HCT116 (cell line): ENCODE measurements around the gene C4BPB. TPM values are rescaled to one million over a fixed set of nuclear protein-coding genes. Genes with fewer than 3 reads are reported as not detected.

ENCODE experiments used
- ATAC-seq: fragments of 200-7000 bp; cut with Tn5 transposase; 2 replicates; pipeline ENCODE4 v1.9.1; 2020; ENCODE audit warnings: mild to moderate bottlenecking, moderate library complexity
- BruUV-seq: library from RNA; stranded (reverse); fragments of 400-500 nt; replicated peaks from 2 replicates; lab custom pipeline; 2021; lab: Mats Ljungman, UMichigan
- CTCF ChIA-PET: fragments of 300-600 bp; sonication (Branson Sonifier 250); formaldehyde crosslinking; loops from one replicate; lab custom pipeline; 2021; ENCODE audit warnings: antibody characterized with exemption; lab: Charles Lee
- POLR2A ChIA-PET: fragments of 300-600, 350-600 bp; sonication (Branson Sonifier 250); formaldehyde crosslinking; loops from one replicate; lab custom pipeline; 2021; ENCODE audit warnings: antibody characterized with exemption; lab: Charles Lee
- RAD21 ChIA-PET, 2 experiments: fragments of 300-600 bp; sonication (Branson Sonifier 250); formaldehyde crosslinking; loops; one replicate each; lab custom pipeline; 2023; ENCODE audit warnings: low total read pairs in 2 of 2; ENCODE audit not compliant: uncharacterized antibody in 2 of 2, unreplicated experiment in 2 of 2, low non-redundant PET in 1 of 2; lab: Charles Lee
- DNase-seq: peaks from one replicate; pipeline ENCODE4 v3.0.0-alpha.2; 2010; ENCODE audit warnings: low read depth, low spot score
- H2AFZ ChIP-seq: fragments of 200-600 bp; shearing (Covaris generic), sonication (generic); 2 replicates; pipeline ENCODE4 v1.6.1; 2017; ENCODE audit warnings: low read depth, mixed run types, mixed read lengths, antibody characterized with exemption, low read length; ENCODE audit not compliant: poor library complexity, severe bottlenecking
- H3K27ac ChIP-seq: 2 replicates; pipeline ENCODE4 v1.5.1; 2012; ENCODE audit warnings: low read depth, low read length
- H3K27me3 ChIP-seq: fragments of 200-600 bp; sonication (generic); 2 replicates; pipeline ENCODE4 v1.6.1; 2016; ENCODE audit warnings: mixed run types, low read length, mixed read lengths; ENCODE audit not compliant: insufficient read depth
- H3K36me3 ChIP-seq, 2 experiments: fragments of 200-500 bp in 1 of 2; fragments of 200-600 bp in 1 of 2; sonication (Bioruptor generic) in 1 of 2; sonication (generic) in 1 of 2; 2 replicates each; pipeline versions ENCODE4 v1.5.1 to v1.6.1; 2014 to 2016; ENCODE audit warnings: low read length in 2 of 2, inconsistent platforms in 1 of 2, mixed read lengths in 1 of 2, mixed run types in 1 of 2; ENCODE audit not compliant: insufficient read depth in 2 of 2, control insufficient read depth in 1 of 2
- H3K4me1 ChIP-seq, 2 experiments: fragments of 200-600 bp in 1 of 2; sonication (generic) in 1 of 2; 2 replicates each; pipeline versions ENCODE4 v1.5.1 to v1.6.1; 2012 to 2017; ENCODE audit warnings: low read length in 2 of 2, inconsistent platforms in 1 of 2, mild to moderate bottlenecking in 1 of 2, mixed read lengths in 1 of 2, mixed run types in 1 of 2, moderate library complexity in 1 of 2; ENCODE audit not compliant: insufficient read depth in 2 of 2, control insufficient read depth in 1 of 2
- H3K4me2 ChIP-seq: fragments of 200-600 bp; sonication (generic); 2 replicates; pipeline ENCODE4 v1.6.1; 2017; ENCODE audit warnings: mixed run types, low read length, mixed read lengths
- H3K4me3 ChIP-seq, 2 experiments: fragments of 200-600 bp in 1 of 2; sonication (generic) in 1 of 2; replicated peaks in 1 of 2; 2 replicates each; pipeline ENCODE4 v1.5.1; 2011 to 2016; ENCODE audit warnings: low read length in 2 of 2, control low read depth in 1 of 2, low read depth in 1 of 2, mild to moderate bottlenecking in 1 of 2, mixed read lengths in 1 of 2, mixed run types in 1 of 2
- H3K79me2 ChIP-seq: fragments of 200-600 bp; sonication (generic); 2 replicates; pipeline ENCODE4 v1.6.1; 2017; ENCODE audit warnings: mild to moderate bottlenecking, mixed run types, low read length, moderate library complexity, mixed read lengths; ENCODE audit not compliant: insufficient read depth
- H3K9ac ChIP-seq: fragments of 200-600 bp; sonication (generic); 2 replicates; pipeline ENCODE4 v1.6.1; 2016; ENCODE audit warnings: low read length, mixed read lengths
- H3K9me2 ChIP-seq: fragments of 200-600 bp; sonication (generic), shearing (Covaris generic); 2 replicates; pipeline ENCODE4 v1.6.1; 2017; ENCODE audit warnings: mixed run types, mild to moderate bottlenecking, moderate library complexity; ENCODE audit not compliant: insufficient read depth
- H3K9me3 ChIP-seq, 2 experiments: fragments of 200-500 bp in 1 of 2; fragments of 200-600 bp in 1 of 2; sonication (Bioruptor generic) in 1 of 2; sonication (generic) in 1 of 2; 2 replicates each; pipeline ENCODE4 v1.6.1; 2014 to 2017; ENCODE audit warnings: low read length in 2 of 2, mixed read lengths in 2 of 2, inconsistent platforms in 1 of 2, low read depth in 1 of 2, mild to moderate bottlenecking in 1 of 2, mixed run types in 1 of 2, moderate library complexity in 1 of 2; ENCODE audit not compliant: control insufficient read depth in 1 of 2, insufficient read depth in 1 of 2
- H4K20me1 ChIP-seq: fragments of 200-600 bp; sonication (generic), shearing (Covaris generic); 2 replicates; pipeline ENCODE4 v1.6.1; 2017; ENCODE audit warnings: mixed run types, mild to moderate bottlenecking, moderate library complexity; ENCODE audit not compliant: insufficient read depth
- MAX ChIP-seq: IDR thresholded peaks from 2 replicates; pipeline ENCODE4 v1.6.1; 2012
- SIN3A ChIP-seq: IDR thresholded peaks from 2 replicates; pipeline ENCODE4 v1.6.1; 2012; ENCODE audit warnings: low read depth
- SP1 ChIP-seq: IDR thresholded peaks from 2 replicates; pipeline ENCODE4 v1.6.1; 2012; ENCODE audit warnings: low read depth
- ZFX ChIP-seq: fragments of 450-650 bp; IDR thresholded peaks from 2 replicates; pipeline ENCODE4 v1.6.1; 2017
- intact Hi-C: fragments of 100-400 bp; cut with micrococcal nuclease; formaldehyde crosslinking; loops from 2 replicates; pipeline ENCODE4 v1.10.0; 2022
- total RNA-seq: library from RNA; stranded (reverse); gene quantifications from one replicate; pipeline ENCODE4 v1.2.1, GENCODE V29; 2021; ENCODE audit not compliant: unreplicated experiment
- TF ChIP-seq, protein P1 (sequence below), 3 experiments: fragments of 200-600 bp in 1 of 3; sonication (generic) in 1 of 3; IDR thresholded peaks in 2 of 3; conservative IDR thresholded peaks in 1 of 3; 2 replicates each; pipeline ENCODE4 v1.5.1; 2012 to 2017; ENCODE audit warnings: low read depth in 2 of 3, low read length in 2 of 3, antibody characterized with exemption in 1 of 3, borderline replicate concordance in 1 of 3, control low read depth in 1 of 3, mild to moderate bottlenecking in 1 of 3, mixed read lengths in 1 of 3, mixed run types in 1 of 3, moderate library complexity in 1 of 3; ENCODE audit not compliant: insufficient read depth in 1 of 3
- TF ChIP-seq, protein P2 (sequence below): IDR thresholded peaks from 2 replicates; pipeline ENCODE4 v1.6.1; 2012; ENCODE audit warnings: low read depth

C4BPB gene
- total RNA-seq, 1 experiment from 2014 or later: not detected

GRCh38 chr1:207058878-207059867, 29.5 kb upstream of the C4BPB start:
- peak; percentile 59; the same call in 1 of the 2 replicates for ATAC-seq
- H3K36me3 ChIP-seq: peaks cover 0 to 7% of the 10 kb centered on the region in 2 experiments; a peak in 1 of 4 replicates
- no peaks in the 10 kb centered on the region for H3K4me1 ChIP-seq
- ChIA-PET POLR2A (no interaction called here), RAD21 (no interaction called here), CTCF (no interaction called here)
- H3K9me3 ChIP-seq: no peaks in the 10 kb centered on the region
- H3K9ac ChIP-seq: no peak overlapping the region
- no peaks in the 10 kb centered on the region for H3K79me2 ChIP-seq
- DNase-seq: no peak
- no TSS peak for BruUV-seq
- no peaks in the 10 kb centered on the region for H4K20me1 ChIP-seq
- no peak overlapping the region for H3K4me3 ChIP-seq
- no peaks in the 10 kb centered on the region for H3K9me2 ChIP-seq
- H3K4me2 ChIP-seq: no peak overlapping the region
- H3K27ac ChIP-seq: no peak overlapping the region
- intact Hi-C loops: no loop called here
- H2AFZ ChIP-seq: no peak overlapping the region
- H3K27me3 ChIP-seq: no peaks in the 10 kb centered on the region
- TF ChIP-seq SIN3A: no peak
- no peak for TF ChIP-seq MAX
- TF ChIP-seq, protein P1, sequence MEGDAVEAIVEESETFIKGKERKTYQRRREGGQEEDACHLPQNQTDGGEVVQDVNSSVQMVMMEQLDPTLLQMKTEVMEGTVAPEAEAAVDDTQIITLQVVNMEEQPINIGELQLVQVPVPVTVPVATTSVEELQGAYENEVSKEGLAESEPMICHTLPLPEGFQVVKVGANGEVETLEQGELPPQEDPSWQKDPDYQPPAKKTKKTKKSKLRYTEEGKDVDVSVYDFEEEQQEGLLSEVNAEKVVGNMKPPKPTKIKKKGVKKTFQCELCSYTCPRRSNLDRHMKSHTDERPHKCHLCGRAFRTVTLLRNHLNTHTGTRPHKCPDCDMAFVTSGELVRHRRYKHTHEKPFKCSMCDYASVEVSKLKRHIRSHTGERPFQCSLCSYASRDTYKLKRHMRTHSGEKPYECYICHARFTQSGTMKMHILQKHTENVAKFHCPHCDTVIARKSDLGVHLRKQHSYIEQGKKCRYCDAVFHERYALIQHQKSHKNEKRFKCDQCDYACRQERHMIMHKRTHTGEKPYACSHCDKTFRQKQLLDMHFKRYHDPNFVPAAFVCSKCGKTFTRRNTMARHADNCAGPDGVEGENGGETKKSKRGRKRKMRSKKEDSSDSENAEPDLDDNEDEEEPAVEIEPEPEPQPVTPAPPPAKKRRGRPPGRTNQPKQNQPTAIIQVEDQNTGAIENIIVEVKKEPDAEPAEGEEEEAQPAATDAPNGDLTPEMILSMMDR (IDR thresholded peaks at IDR 0.05 in 2 of 3, conservative IDR thresholded peaks at IDR 0.05 in 1 of 3; ENCODE audit: borderline replicate concordance in 1 of 3, insufficient read depth in 1 of 3, low read depth in 2 of 3, low read length in 2 of 3): peak in 2 of 3 experiments; percentile 25 to 34; a peak in 3 of 6 replicates
- TF ChIP-seq ZFX: no peak

- H3K36me3 ChIP-seq: peaks cover 0 to 7% of the 10 kb centered on the region in 2 experiments; a peak in 1 of 4 replicates
- TF ChIP-seq SIN3A: no peak
- no peak for TF ChIP-seq SP1
- TF ChIP-seq, protein P2, sequence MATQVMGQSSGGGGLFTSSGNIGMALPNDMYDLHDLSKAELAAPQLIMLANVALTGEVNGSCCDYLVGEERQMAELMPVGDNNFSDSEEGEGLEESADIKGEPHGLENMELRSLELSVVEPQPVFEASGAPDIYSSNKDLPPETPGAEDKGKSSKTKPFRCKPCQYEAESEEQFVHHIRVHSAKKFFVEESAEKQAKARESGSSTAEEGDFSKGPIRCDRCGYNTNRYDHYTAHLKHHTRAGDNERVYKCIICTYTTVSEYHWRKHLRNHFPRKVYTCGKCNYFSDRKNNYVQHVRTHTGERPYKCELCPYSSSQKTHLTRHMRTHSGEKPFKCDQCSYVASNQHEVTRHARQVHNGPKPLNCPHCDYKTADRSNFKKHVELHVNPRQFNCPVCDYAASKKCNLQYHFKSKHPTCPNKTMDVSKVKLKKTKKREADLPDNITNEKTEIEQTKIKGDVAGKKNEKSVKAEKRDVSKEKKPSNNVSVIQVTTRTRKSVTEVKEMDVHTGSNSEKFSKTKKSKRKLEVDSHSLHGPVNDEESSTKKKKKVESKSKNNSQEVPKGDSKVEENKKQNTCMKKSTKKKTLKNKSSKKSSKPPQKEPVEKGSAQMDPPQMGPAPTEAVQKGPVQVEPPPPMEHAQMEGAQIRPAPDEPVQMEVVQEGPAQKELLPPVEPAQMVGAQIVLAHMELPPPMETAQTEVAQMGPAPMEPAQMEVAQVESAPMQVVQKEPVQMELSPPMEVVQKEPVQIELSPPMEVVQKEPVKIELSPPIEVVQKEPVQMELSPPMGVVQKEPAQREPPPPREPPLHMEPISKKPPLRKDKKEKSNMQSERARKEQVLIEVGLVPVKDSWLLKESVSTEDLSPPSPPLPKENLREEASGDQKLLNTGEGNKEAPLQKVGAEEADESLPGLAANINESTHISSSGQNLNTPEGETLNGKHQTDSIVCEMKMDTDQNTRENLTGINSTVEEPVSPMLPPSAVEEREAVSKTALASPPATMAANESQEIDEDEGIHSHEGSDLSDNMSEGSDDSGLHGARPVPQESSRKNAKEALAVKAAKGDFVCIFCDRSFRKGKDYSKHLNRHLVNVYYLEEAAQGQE: no peak
- TF ChIP-seq, all 23 proteins: peak for 0
- BruUV-seq: no TSS peak
- Histone ChIP-seq H3K27ac (no peak overlapping the region), H3K27me3 (no peaks in the 10 kb centered on the region), H3K9me2 (no peaks in the 10 kb centered on the region), H3K9ac (no peak overlapping the region), H4K20me1 (no peaks in the 10 kb centered on the region), H3K4me2 (no peak overlapping the region), H3K79me2 (no peaks in the 10 kb centered on the region), H3K4me1 (no peaks in the 10 kb centered on the region), H2AFZ (no peak overlapping the region), H3K9me3 (no peaks in the 10 kb centered on the region), H3K4me3 (no peak overlapping the region)
- DNase-seq (no peak), ATAC-seq (no peak; the same call in 1 of the 2 replicates)
- ChIA-PET POLR2A (no interaction called here), CTCF (interaction anchor here (1.2 kb wide), 1 partner anchor 440 kb away, joined by 3 read pairs; no protein-coding TSS in a partner anchor), RAD21 (no interaction called here)
- intact Hi-C loops: no loop called here
These were observed 28.8 kb upstream of the C4BPB start for GRCh38 chr1:207059881-207060280.
